ENCODE results near the gene SMYD4. TPM values are rescaled to one million over a fixed set of nuclear protein-coding genes. Genes with fewer than 3 reads are reported as not detected.

SMYD4 gene
- total RNA-seq, 1 experiment from 2014 or later, result 9.3 TPM

GRCh38 chr17:1868090-1868489 lies 38.4 kb upstream of the SMYD4 start:
- POLR2A ChIA-PET (ENCODE audit: unreplicated experiment), result no interaction called here
- H3K4me2 ChIP-seq (ENCODE audit: low read length), result no peak overlapping the region
- no peak for ATAC-seq
- H3K27me3 ChIP-seq (ENCODE audit: low read length), result no peaks in the 10 kb centered on the region
- H3K79me2 ChIP-seq (ENCODE audit: low read length), result no peaks in the 10 kb centered on the region
- no peak overlapping the region for H2AFZ ChIP-seq (ENCODE audit: low read length)
- H3K9me2 ChIP-seq (replicated peaks; ENCODE audit: low read length), result no peaks in the 10 kb centered on the region
- no peaks in the 10 kb centered on the region; the same call in 1 of the 2 replicates for H3K36me3 ChIP-seq (ENCODE audit: low read depth, low read length)
- H3K4me3 ChIP-seq (ENCODE audit: low read length), result no peak overlapping the region
- H3F3A ChIP-seq (ENCODE audit: low read length, unreplicated experiment), result no peaks in the 10 kb centered on the region
- H4K20me1 ChIP-seq (ENCODE audit: low read length), result no peaks in the 10 kb centered on the region
- no peak overlapping the region for H3K27ac ChIP-seq (ENCODE audit: low read length)
- intact Hi-C loops (cut with micrococcal nuclease), result no loop called here
- no peak overlapping the region for H3K9ac ChIP-seq (ENCODE audit: low read length)
- H3K9me3 ChIP-seq (ENCODE audit: low read length), result no peaks in the 10 kb centered on the region
- TF ChIP-seq EZH2 (IDR thresholded peaks at IDR 0.05; ENCODE audit: low read length, unreplicated experiment), result no peak
- no peak for TF ChIP-seq EZH2phosphoT487 (IDR thresholded peaks at IDR 0.05; ENCODE audit: borderline replicate concordance, low read length)
- TF ChIP-seq CTCF (conservative IDR thresholded peaks at IDR 0.05; ENCODE audit: low read depth, low read length), result no peak
- no peak for DNase-seq
- CTCF ChIA-PET, result no interaction called here
- no TSS peak for BruUV-seq (replicated peaks)
- no peaks in the 10 kb centered on the region for H3K4me1 ChIP-seq (ENCODE audit: insufficient read depth, low read length)

GRCh38 chr17:1867307-1867706 lies 37.6 kb upstream of the SMYD4 start:
- no peak overlapping the region for H3K4me3 ChIP-seq (ENCODE audit: low read length)
- no peaks in the 10 kb centered on the region for H3F3A ChIP-seq (ENCODE audit: low read length, unreplicated experiment)
- no peak overlapping the region for H3K9ac ChIP-seq (ENCODE audit: low read length)
- ATAC-seq (no peak), DNase-seq (no peak)
- POLR2A ChIA-PET (ENCODE audit: unreplicated experiment), result no interaction called here
- no peaks in the 10 kb centered on the region for H3K79me2 ChIP-seq (ENCODE audit: low read length)
- no peak overlapping the region for H3K27ac ChIP-seq (ENCODE audit: low read length)
- no peaks in the 10 kb centered on the region for H3K27me3 ChIP-seq (ENCODE audit: low read length)
- intact Hi-C loops (cut with micrococcal nuclease), result no loop called here
- H3K9me2 ChIP-seq (replicated peaks; ENCODE audit: low read length), result no peaks in the 10 kb centered on the region
- no peaks in the 10 kb centered on the region for H3K36me3 ChIP-seq (ENCODE audit: low read depth, low read length)
- CTCF ChIA-PET, result no interaction called here
- BruUV-seq (replicated peaks), result no TSS peak
- no peaks in the 10 kb centered on the region for H3K4me1 ChIP-seq (ENCODE audit: insufficient read depth, low read length)
- H4K20me1 ChIP-seq (ENCODE audit: low read length), result no peaks in the 10 kb centered on the region
- TF ChIP-seq EZH2 (IDR thresholded peaks at IDR 0.05; ENCODE audit: low read length, unreplicated experiment) (no peak), CTCF (conservative IDR thresholded peaks at IDR 0.05; ENCODE audit: low read depth, low read length) (no peak), EZH2phosphoT487 (IDR thresholded peaks at IDR 0.05; ENCODE audit: borderline replicate concordance, low read length) (no peak)
- no peaks in the 10 kb centered on the region for H3K9me3 ChIP-seq (ENCODE audit: low read length)
- no peak overlapping the region for H3K4me2 ChIP-seq (ENCODE audit: low read length)
- H2AFZ ChIP-seq (ENCODE audit: low read length), result no peak overlapping the region

GRCh38 chr17:1865252-1866037 lies 35.7 kb upstream of the SMYD4 start:
- H3K9ac ChIP-seq (ENCODE audit: low read length), result no peak overlapping the region
- no peak overlapping the region for H3K27ac ChIP-seq (ENCODE audit: low read length)
- H3K9me3 ChIP-seq (ENCODE audit: low read length), result no peaks in the 10 kb centered on the region
- ChIA-PET POLR2A (ENCODE audit: unreplicated experiment) (no interaction called here), CTCF (interaction anchor here (0.6 to 1.0 kb wide), 4 partner anchors 10 to 213 kb away, joined by 3 to 7 read pairs (median 3); no protein-coding TSS in a partner anchor)
- no peak overlapping the region for H3K4me3 ChIP-seq (ENCODE audit: low read length)
- no peaks in the 10 kb centered on the region for H3K9me2 ChIP-seq (replicated peaks; ENCODE audit: low read length)
- H3F3A ChIP-seq (ENCODE audit: low read length, unreplicated experiment), result no peaks in the 10 kb centered on the region
- no peaks in the 10 kb centered on the region for H3K79me2 ChIP-seq (ENCODE audit: low read length)
- H3K36me3 ChIP-seq (ENCODE audit: low read depth, low read length), result no peaks in the 10 kb centered on the region
- no peak overlapping the region for H3K4me2 ChIP-seq (ENCODE audit: low read length)
- no peak overlapping the region for H2AFZ ChIP-seq (ENCODE audit: low read length)
- H4K20me1 ChIP-seq (ENCODE audit: low read length), result no peaks in the 10 kb centered on the region
- peak; percentile 64 for DNase-seq
- no peaks in the 10 kb centered on the region for H3K27me3 ChIP-seq (ENCODE audit: low read length)
- no TSS peak for BruUV-seq (replicated peaks)
- ATAC-seq, result no peak
- intact Hi-C loops (cut with micrococcal nuclease), result loop anchor here (2.0 kb wide), 1 partner anchor 141 kb away; the partner anchor contains the start of gene WDR81
- H3K4me1 ChIP-seq (ENCODE audit: insufficient read depth, low read length), result no peaks in the 10 kb centered on the region
- TF ChIP-seq EZH2 (IDR thresholded peaks at IDR 0.05; ENCODE audit: low read length, unreplicated experiment), result no peak
- TF ChIP-seq EZH2phosphoT487 (IDR thresholded peaks at IDR 0.05; ENCODE audit: borderline replicate concordance, low read length), result no peak
- peak; percentile 64 for TF ChIP-seq CTCF (conservative IDR thresholded peaks at IDR 0.05; ENCODE audit: low read depth, low read length)

All from PC-3 (cell line).